Naive thymus-derived CD4-positive, alpha-beta T cell (primary cell): ENCODE measurements around the gene ITPRIPL1. TPM values are rescaled to one million over a fixed set of nuclear protein-coding genes. Genes with fewer than 3 reads are reported as not detected.

Experiments used
- ATAC-seq: fragments of 150-1000 bp; cut with Tn5 transposase; 2 replicates; pipeline ENCODE4 v1.10.0; 2021; ENCODE audit warnings: mild to moderate bottlenecking, moderate library complexity
- CTCF ChIA-PET: fragments of 350-600 bp; sonication (Branson Sonifier 250); formaldehyde crosslinking; loops from one replicate; lab custom pipeline; 2021; ENCODE audit warnings: antibody characterized with exemption; lab: Charles Lee
- POLR2A ChIA-PET: fragments of 350-600 bp; sonication (Branson Sonifier 250); formaldehyde crosslinking; loops from one replicate; lab custom pipeline; 2021; ENCODE audit warnings: antibody characterized with exemption, inconsistent platforms; lab: Charles Lee
- DNase-seq, 9 donors: peaks; one replicate each; pipeline versions ENCODE4 v3.0.0 to v3.0.0-alpha.2; 2020 to 2022; ENCODE audit warnings: mixed read lengths in 1 of 9
- H3K27ac ChIP-seq: one replicate; pipeline ENCODE4 v1.7.0; 2013; ENCODE audit warnings: mild to moderate bottlenecking, low read depth, low read length, moderate library complexity
- H3K27me3 ChIP-seq, 2 donors: one replicate each; pipeline ENCODE4 v1.7.0; 2013; ENCODE audit warnings: low read length in 2 of 2, mild to moderate bottlenecking in 2 of 2, moderate library complexity in 2 of 2; ENCODE audit not compliant: control insufficient read depth in 2 of 2, insufficient read depth in 2 of 2
- H3K36me3 ChIP-seq, 3 experiments: 1 replicate in 2 of 3; 2 replicates in 1 of 3; pipeline ENCODE4 v1.7.0; 2013; ENCODE audit warnings: low read length in 3 of 3, mild to moderate bottlenecking in 3 of 3, moderate library complexity in 1 of 3; ENCODE audit not compliant: insufficient read depth in 3 of 3, control insufficient read depth in 2 of 3
- H3K4me1 ChIP-seq, 2 donors: one replicate each; pipeline ENCODE4 v1.7.0; 2013; ENCODE audit warnings: low read length in 2 of 2, mild to moderate bottlenecking in 2 of 2, moderate library complexity in 1 of 2; ENCODE audit not compliant: control insufficient read depth in 2 of 2, insufficient read depth in 2 of 2
- H3K4me3 ChIP-seq: 2 replicates; pipeline ENCODE4 v1.7.0; 2013; ENCODE audit warnings: mild to moderate bottlenecking, low read length
- H3K9me3 ChIP-seq, 3 experiments: 1 replicate in 2 of 3; 2 replicates in 1 of 3; pipeline ENCODE4 v1.7.0; 2013; ENCODE audit warnings: low read length in 3 of 3; ENCODE audit not compliant: control insufficient read depth in 2 of 3
- H3K27ac Mint-ChIP-seq, 9 donors: one replicate each; pipeline ENCODE4 v1.8.0; 2020 to 2022; ENCODE audit warnings: mixed read lengths in 9 of 9, mild to moderate bottlenecking in 8 of 9, moderate library complexity in 5 of 9, inconsistent platforms in 2 of 9
- H3K27me3 Mint-ChIP-seq, 5 donors: one replicate each; pipeline ENCODE4 v1.8.0; 2021 to 2022; ENCODE audit warnings: mixed read lengths in 5 of 5, mild to moderate bottlenecking in 1 of 5
- H3K36me3 Mint-ChIP-seq, 5 donors: one replicate each; pipeline ENCODE4 v1.8.0; 2020 to 2022; ENCODE audit warnings: mixed read lengths in 5 of 5, mild to moderate bottlenecking in 3 of 5, inconsistent platforms in 1 of 5
- H3K4me1 Mint-ChIP-seq, 7 donors: one replicate each; pipeline ENCODE4 v1.8.0; 2020 to 2022; ENCODE audit warnings: mixed read lengths in 7 of 7, mild to moderate bottlenecking in 3 of 7, inconsistent platforms in 1 of 7
- H3K4me3 Mint-ChIP-seq, 10 donors: one replicate each; pipeline ENCODE4 v1.8.0; 2020 to 2022; ENCODE audit warnings: mild to moderate bottlenecking in 10 of 10, mixed read lengths in 10 of 10, moderate library complexity in 6 of 10, inconsistent platforms in 2 of 10
- H3K9me3 Mint-ChIP-seq, 11 donors: one replicate each; pipeline ENCODE4 v1.8.0; 2020 to 2022; ENCODE audit warnings: mixed read lengths in 11 of 11, mild to moderate bottlenecking in 4 of 11, inconsistent platforms in 1 of 11, moderate library complexity in 1 of 11
- intact Hi-C, 2 donors: fragments of 100-400 bp; cut with micrococcal nuclease; formaldehyde crosslinking; loops; one replicate each; pipeline ENCODE4 v1.15.1; 2023
- polyA plus RNA-seq, 2 donors: library from polyadenylated mRNA; unstranded; fragments of 300-500 nt; fragmentation: Illumina TruSeq; gene quantifications; one replicate each; pipeline ENCODE4 v1.2.3, GENCODE V29; 2021
- total RNA-seq, 6 experiments: library from RNA in 5 of 6; stranded (reverse) in 5 of 6; gene quantifications; 1 replicate in 5 of 6; 2 replicates in 1 of 6; pipeline ENCODE4 v1.2.3 and lab custom pipeline; 2021 to 2026

Gene ITPRIPL1
- total and polyA plus RNA-seq, 7 experiments from 2014 or later, result 0.37 to 30.4 (median 0.94) TPM

GRCh38 chr2:96330407-96330806 lies 5.3 kb downstream of the ITPRIPL1 start:
- POLR2A ChIA-PET, result no interaction called here
- H3K4me3 Mint-ChIP-seq, result no peak overlapping the region
- H3K36me3 ChIP-seq, result no peaks in the 10 kb centered on the region
- no peaks in the 10 kb centered on the region for H3K27me3 ChIP-seq
- no peaks in the 10 kb centered on the region for H3K9me3 ChIP-seq
- ATAC-seq, result no peak
- H3K4me3 ChIP-seq, result no peak overlapping the region
- peaks cover 23 to 64% (median 34%) of the 10 kb centered on the region in 7 donors for H3K4me1 Mint-ChIP-seq
- CTCF ChIA-PET, result no interaction called here
- peaks cover 17 to 23% of the 10 kb centered on the region in 2 donors for H3K4me1 ChIP-seq
- no peaks in the 10 kb centered on the region for H3K9me3 Mint-ChIP-seq
- peaks cover 0 to 31% (median 0%) of the 10 kb centered on the region in 5 donors for H3K36me3 Mint-ChIP-seq
- H3K27ac Mint-ChIP-seq, result no peak overlapping the region
- DNase-seq, result no peak
- intact Hi-C loops, result no loop called here
- H3K27ac ChIP-seq, result no peak overlapping the region
- H3K27me3 Mint-ChIP-seq, result no peaks in the 10 kb centered on the region

- H3K9me3 ChIP-seq, result no peaks in the 10 kb centered on the region
- POLR2A ChIA-PET, result interaction anchor here (1.2 to 4.4 kb wide), 2 partner anchors 11 to 19 kb away, joined by 3 to 54 read pairs; partner anchors contain the start of gene ITPRIPL1
- Mint-ChIP-seq H3K27ac (peak overlapping the region; percentile 0 to 95 (median 84)), H3K27me3 (no peaks in the 10 kb centered on the region), H3K36me3 (peaks cover 0 to 18% (median 0%) of the 10 kb centered on the region in 5 donors), H3K4me3 (peak overlapping the region; percentile 8 to 91 (median 63)), H3K9me3 (no peaks in the 10 kb centered on the region), H3K4me1 (peaks cover 18 to 54% (median 25%) of the 10 kb centered on the region in 7 donors)
- CTCF ChIA-PET, result interaction anchor here (1.0 to 1.2 kb wide), 2 partner anchors 12 to 13 kb away, joined by 3 read pairs; no protein-coding TSS in a partner anchor
- no peak for DNase-seq
- no peaks in the 10 kb centered on the region for H3K36me3 ChIP-seq
- H3K27me3 ChIP-seq, result no peaks in the 10 kb centered on the region
- H3K4me3 ChIP-seq, result no peak overlapping the region
- peaks cover 3 to 13% of the 10 kb centered on the region in 2 donors for H3K4me1 ChIP-seq
- intact Hi-C loops, result loop anchor here in 1 of 2 donors (2.0 kb wide), 2 partner anchors 13 to 67 kb away; partner anchors contain the start of gene CIAO1
- ATAC-seq, result no peak
- H3K27ac ChIP-seq, result no peak overlapping the region
Observed at GRCh38 chr2:96333708-96334107, 8.6 kb downstream of the ITPRIPL1 start.

- peaks cover 18 to 62% (median 25%) of the 10 kb centered on the region in 7 donors for H3K4me1 Mint-ChIP-seq
- ATAC-seq, result no peak
- intact Hi-C loops, result loop anchor here in 1 of 2 donors (1.0 kb wide), 1 partner anchor 128 kb away; the partner anchor contains the start of gene STARD7
- CTCF ChIA-PET, result no interaction called here
- H3K36me3 Mint-ChIP-seq, result peaks cover 0 to 20% (median 0%) of the 10 kb centered on the region in 5 donors
- Histone ChIP-seq H3K4me1 (peaks cover 3 to 20% of the 10 kb centered on the region in 2 donors), H3K27ac (peak overlapping the region; percentile 91), H3K9me3 (no peaks in the 10 kb centered on the region), H3K27me3 (no peaks in the 10 kb centered on the region), H3K36me3 (no peaks in the 10 kb centered on the region), H3K4me3 (peak overlapping the region; percentile 87)
- H3K4me3 Mint-ChIP-seq, result peak overlapping the region; percentile 59 to 91 (median 82)
- no peak for DNase-seq
- peak overlapping the region; percentile 29 to 92 (median 77) for H3K27ac Mint-ChIP-seq
- H3K9me3 Mint-ChIP-seq, result no peaks in the 10 kb centered on the region
- POLR2A ChIA-PET, result interaction anchor here (0.6 to 4.4 kb wide), 10 partner anchors 10 to 416 kb away, joined by 3 to 54 read pairs (median 4); partner anchors contain the start of genes ITPRIPL1 and SNRNP200
- no peaks in the 10 kb centered on the region for H3K27me3 Mint-ChIP-seq
Observed at GRCh38 chr2:96336104-96336775, 11.1 kb downstream of the ITPRIPL1 start.

GRCh38 chr2:96336873-96337272 lies 11.8 kb downstream of the ITPRIPL1 start:
- CTCF ChIA-PET, result no interaction called here

GRCh38 chr2:96340493-96341414 lies 15.6 kb downstream of the ITPRIPL1 start:
- no peaks in the 10 kb centered on the region for H3K36me3 ChIP-seq
- Mint-ChIP-seq H3K4me3 (peak overlapping the region in 1 of 10 donors; percentile 15), H3K4me1 (peaks cover 5 to 65% (median 5%) of the 10 kb centered on the region in 7 donors), H3K9me3 (no peaks in the 10 kb centered on the region), H3K36me3 (peaks cover 0 to 33% (median 0%) of the 10 kb centered on the region in 5 donors), H3K27me3 (no peaks in the 10 kb centered on the region), H3K27ac (peak overlapping the region in 1 of 9 donors; percentile 75)
- POLR2A ChIA-PET, result interaction anchor here (1.5 kb wide), 1 partner anchor 36 kb away, joined by 5 read pairs; the partner anchor contains the start of gene SNRNP200
- ATAC-seq, result no peak
- H3K27me3 ChIP-seq, result no peaks in the 10 kb centered on the region
- intact Hi-C loops, result no loop called here
- H3K4me3 ChIP-seq, result no peak overlapping the region
- peaks cover 0 to 52% of the 10 kb centered on the region in 2 donors for H3K4me1 ChIP-seq
- no peaks in the 10 kb centered on the region for H3K9me3 ChIP-seq
- CTCF ChIA-PET, result interaction anchor here (1.2 kb wide), 1 partner anchor 20 kb away, joined by 3 read pairs; no protein-coding TSS in a partner anchor
- H3K27ac ChIP-seq, result no peak overlapping the region
- DNase-seq, result no peak

More at GRCh38 chr2:96336873-96337272, 11.8 kb downstream of the ITPRIPL1 start:
- H3K27ac Mint-ChIP-seq, result peak overlapping the region in 1 of 9 donors; percentile 84
- H3K27me3 ChIP-seq, result no peaks in the 10 kb centered on the region
- peaks cover 18 to 64% (median 25%) of the 10 kb centered on the region in 7 donors for H3K4me1 Mint-ChIP-seq
- H3K4me3 Mint-ChIP-seq, result peak overlapping the region in 5 of 10 donors; percentile 5 to 90 (median 80)
- H3K9me3 Mint-ChIP-seq, result no peaks in the 10 kb centered on the region
- DNase-seq (no peak), ATAC-seq (no peak)
- POLR2A ChIA-PET, result interaction anchor here (0.6 to 4.4 kb wide), 4 partner anchors 14 to 415 kb away, joined by 4 to 54 read pairs (median 6); partner anchors contain the start of genes ITPRIPL1 and SNRNP200
- no peaks in the 10 kb centered on the region for H3K9me3 ChIP-seq
- H3K36me3 ChIP-seq, result no peaks in the 10 kb centered on the region
- no peaks in the 10 kb centered on the region for H3K27me3 Mint-ChIP-seq
- peaks cover 0 to 21% (median 0%) of the 10 kb centered on the region in 5 donors for H3K36me3 Mint-ChIP-seq
- peaks cover 3 to 27% of the 10 kb centered on the region in 2 donors for H3K4me1 ChIP-seq
- H3K27ac ChIP-seq, result no peak overlapping the region
- intact Hi-C loops, result loop anchor here in 1 of 2 donors (1.0 kb wide), 1 partner anchor 129 kb away; the partner anchor contains the start of gene STARD7
- no peak overlapping the region for H3K4me3 ChIP-seq

- Mint-ChIP-seq H3K36me3 (peaks cover 0 to 38% (median 0%) of the 10 kb centered on the region in 5 donors), H3K4me1 (peaks cover 0 to 60% (median 0%) of the 10 kb centered on the region in 7 donors), H3K27ac (peak overlapping the region in 2 of 9 donors; percentile 22 to 75), H3K4me3 (no peak overlapping the region), H3K27me3 (no peaks in the 10 kb centered on the region), H3K9me3 (no peaks in the 10 kb centered on the region)
- H3K4me1 ChIP-seq, result peaks cover 0 to 56% of the 10 kb centered on the region in 2 donors
- DNase-seq (no peak), ATAC-seq (no peak)
- H3K4me3 ChIP-seq, result no peak overlapping the region
- ChIA-PET POLR2A (interaction anchor here (1.5 kb wide), 1 partner anchor 37 kb away, joined by 5 read pairs; the partner anchor contains the start of gene SNRNP200), CTCF (interaction anchor here (1.2 kb wide), 1 partner anchor 21 kb away, joined by 3 read pairs; no protein-coding TSS in a partner anchor)
- H3K36me3 ChIP-seq, result no peaks in the 10 kb centered on the region
- H3K27me3 ChIP-seq, result no peaks in the 10 kb centered on the region
- no peaks in the 10 kb centered on the region for H3K9me3 ChIP-seq
- intact Hi-C loops, result no loop called here
- no peak overlapping the region for H3K27ac ChIP-seq
Observed at GRCh38 chr2:96341641-96342040, 16.5 kb downstream of the ITPRIPL1 start.
